GM12878 (cell line): Measurements from ENCODE around the gene AKAP13. TPM values are rescaled to one million over a fixed set of nuclear protein-coding genes. Genes with fewer than 3 reads are reported as not detected.

Source experiments
- ATAC-seq: fragments of 200-7000 bp; cut with Tn5 transposase; 3 replicates; pipeline ENCODE4 v1.9.1; 2020; ENCODE audit warnings: mild to moderate bottlenecking, moderate library complexity
- BruUV-seq: library from RNA; stranded (reverse); fragments of 400-500 nt; replicated peaks from 2 replicates; lab custom pipeline; 2021; lab: Mats Ljungman, UMichigan
- CTCF ChIA-PET: fragments of 300-600 bp; sonication (Branson Sonifier 250); formaldehyde crosslinking; extraction: SDS; loops from one replicate; lab custom pipeline; 2021; ENCODE audit warnings: inconsistent platforms; lab: Yijun Ruan, JAX
- POLR2A ChIA-PET: fragments of 350-600 bp; formaldehyde crosslinking; extraction: SDS; loops from one replicate; lab custom pipeline; 2021; ENCODE audit warnings: inconsistent platforms; lab: Charles Lee
- RAD21 ChIA-PET: fragments of 300-600 bp; sonication (Branson Sonifier 250); formaldehyde crosslinking; loops from one replicate; lab custom pipeline; 2023; ENCODE audit warnings: antibody characterized with exemption; ENCODE audit not compliant: unreplicated experiment; lab: Charles Lee
- SMC1A ChIA-PET: fragments of 300-600 bp; sonication (Branson Sonifier 250); formaldehyde crosslinking; loops from one replicate; lab custom pipeline; 2023; ENCODE audit not compliant: unreplicated experiment, uncharacterized antibody; lab: Charles Lee
- DNase-seq: peaks from one replicate; pipeline ENCODE4 v3.0.0-alpha.2; 2011; ENCODE audit warnings: low read depth, low spot score
- FAIRE-seq: peaks from 3 replicates; lab custom pipeline; 2011; peaks lifted over from hg19 to GRCh38; lab: Jason Lieb, UNC
- H2AFZ ChIP-seq: 2 replicates; pipeline ENCODE4 v1.6.0; 2011; ENCODE audit warnings: low read depth, low read length, control low read depth; ENCODE audit not compliant: control insufficient read depth
- H3K27ac ChIP-seq: 2 replicates; pipeline ENCODE4 v1.5.1; 2011; ENCODE audit warnings: control low read depth; ENCODE audit not compliant: control insufficient read depth, insufficient read depth
- H3K27me3 ChIP-seq, 2 experiments: replicated peaks in 1 of 2; 2 replicates each; pipeline versions ENCODE4 v1.6.0 to v1.6.1; 2011; ENCODE audit warnings: low read length in 1 of 2; ENCODE audit not compliant: control insufficient read depth in 2 of 2, insufficient read depth in 2 of 2
- H3K36me3 ChIP-seq, 2 experiments: 2 replicates each; pipeline ENCODE4 v1.5.1; 2011; ENCODE audit warnings: low read length in 1 of 2; ENCODE audit not compliant: control insufficient read depth in 2 of 2, insufficient read depth in 2 of 2
- H3K4me1 ChIP-seq: 2 replicates; pipeline ENCODE4 v1.6.1; 2011; ENCODE audit warnings: mild to moderate bottlenecking, low read length, moderate library complexity, mixed read lengths; ENCODE audit not compliant: control insufficient read depth, insufficient read depth
- H3K4me2 ChIP-seq: 2 replicates; pipeline ENCODE4 v1.6.0; 2011; ENCODE audit warnings: control low read depth; ENCODE audit not compliant: control insufficient read depth, insufficient read depth
- H3K4me3 ChIP-seq: fragments of 200-600 bp; sonication (generic); 2 replicates; pipeline ENCODE4 v1.5.1; 2016
- H3K79me2 ChIP-seq: 2 replicates; pipeline ENCODE4 v1.6.0; 2011; ENCODE audit warnings: low read length; ENCODE audit not compliant: control insufficient read depth, insufficient read depth
- H3K9ac ChIP-seq: 2 replicates; pipeline ENCODE4 v1.8.0; 2011; ENCODE audit warnings: low read length, control low read depth, mixed read lengths; ENCODE audit not compliant: control insufficient read depth, insufficient read depth
- H3K9me3 ChIP-seq: replicated peaks from 3 replicates; pipeline ENCODE4 v1.5.1; 2011; ENCODE audit warnings: mild to moderate bottlenecking, low read length; ENCODE audit not compliant: control insufficient read depth, insufficient read depth
- H4K20me1 ChIP-seq: 2 replicates; pipeline ENCODE4 v1.6.0; 2011; ENCODE audit not compliant: control insufficient read depth, insufficient read depth
- ATF2 ChIP-seq: IDR thresholded peaks from 2 replicates; pipeline ENCODE4 v1.6.1; 2012; ENCODE audit warnings: low read length, inconsistent platforms
- BCL3 ChIP-seq: IDR thresholded peaks from 2 replicates; pipeline ENCODE4 v1.6.1; 2011; ENCODE audit warnings: borderline replicate concordance, low read depth, mild to moderate bottlenecking, moderate library complexity, low read length; ENCODE audit not compliant: insufficient read depth, poor library complexity, severe bottlenecking
- CBX5 ChIP-seq: sonication (generic); IDR thresholded peaks from 2 replicates; pipeline ENCODE4 v1.6.1; 2016; ENCODE audit warnings: low read depth, moderate library complexity, mild to moderate bottlenecking, inconsistent platforms
- EP300 ChIP-seq, 2 experiments: fragments of 150-350 bp in 1 of 2; IDR thresholded peaks; 2 replicates each; pipeline ENCODE4 v1.6.1; 2011 to 2012; ENCODE audit warnings: low read depth in 2 of 2, low read length in 2 of 2, borderline replicate concordance in 1 of 2, improper control_type of control experiment in 1 of 2, inconsistent platforms in 1 of 2; ENCODE audit not compliant: control insufficient read depth in 1 of 2
- EZH2 ChIP-seq: IDR thresholded peaks from 2 replicates; pipeline ENCODE4 v1.6.1; 2012; ENCODE audit warnings: low read depth, mild to moderate bottlenecking, control low read depth, inconsistent platforms, low read length, borderline replicate concordance; ENCODE audit not compliant: control insufficient read depth
- MTA3 ChIP-seq: IDR thresholded peaks from 2 replicates; pipeline ENCODE4 v1.6.1; 2012; ENCODE audit warnings: low read length, inconsistent platforms, borderline replicate concordance
- NFIC ChIP-seq: IDR thresholded peaks from 2 replicates; pipeline ENCODE4 v1.6.1; 2012; ENCODE audit warnings: low read depth, mild to moderate bottlenecking, inconsistent platforms, low read length, moderate library complexity
- RAD51 ChIP-seq: fragments of 450-650 bp; IDR thresholded peaks from 2 replicates; pipeline ENCODE4 v1.6.1; 2016; ENCODE audit warnings: moderate library complexity, mild to moderate bottlenecking, inconsistent platforms
- RBBP5 ChIP-seq: fragments of 200-600 bp; sonication (generic); conservative IDR thresholded peaks from 2 replicates; pipeline ENCODE4 v1.6.1; 2016
- SIN3A ChIP-seq: IDR thresholded peaks from 2 replicates; pipeline ENCODE4 v1.6.1; 2012; ENCODE audit warnings: low read depth, low read length, improper control_type of control experiment
- SP1 ChIP-seq: IDR thresholded peaks from one replicate; pipeline ENCODE4 v1.6.1; 2011; ENCODE audit warnings: low read depth, low read length
- SREBF2 ChIP-seq: IDR thresholded peaks from 2 replicates; pipeline ENCODE4 v1.6.1; 2012; ENCODE audit warnings: mild to moderate bottlenecking, low read length
- SUPT20H ChIP-seq: IDR thresholded peaks from 2 replicates; pipeline ENCODE4 v1.6.1; 2011; ENCODE audit warnings: low read depth, mild to moderate bottlenecking, low read length, moderate library complexity, borderline replicate concordance; ENCODE audit not compliant: control insufficient read depth
- USF1 ChIP-seq: IDR thresholded peaks from 2 replicates; pipeline ENCODE4 v1.6.1; 2011; ENCODE audit warnings: borderline replicate concordance, low read depth, mild to moderate bottlenecking, moderate library complexity, mixed read lengths, low read length; ENCODE audit not compliant: insufficient read depth; ENCODE audit errors: extremely low read length
- ZBTB11 ChIP-seq: fragments of 450-650 bp; formaldehyde crosslinking; IDR thresholded peaks from 2 replicates; pipeline ENCODE4 v1.5.0; 2022; ENCODE audit warnings: mild to moderate bottlenecking, missing genetic modification characterization
- ZZZ3 ChIP-seq: IDR thresholded peaks from 2 replicates; pipeline ENCODE4 v1.6.1; 2011; ENCODE audit warnings: low read depth; ENCODE audit not compliant: control insufficient read depth, insufficient read length
- WGBS: methylation state at CpG from one replicate; pipeline ENCODE4 v1.1.6; 2016; ENCODE audit warnings: low lambda C conversion rate; ENCODE audit not compliant: insufficient replicate concordance, insufficient coverage; ENCODE audit errors: missing lambda C conversion rate; 5-methylcytosine and 5-hydroxymethylcytosine counted together
- in situ Hi-C: fragments of 300-500 bp; cut with MboI; formaldehyde crosslinking; loops from 9 replicates; pipeline ENCODE4 v1.14.3; 2018; ENCODE audit warnings: mixed read lengths
- intact Hi-C: fragments of 100-400 bp; cut with micrococcal nuclease; formaldehyde crosslinking; loops from one replicate; pipeline ENCODE4 v1.14.2; 2022; ENCODE audit not compliant: unreplicated experiment
- polyA plus RNA-seq, 11 experiments: library from polyadenylated mRNA; depleted of rRNA in 4 of 11; unstranded in 6 of 11; stranded (reverse) in 5 of 11; fragments of >200 nt; fragmentation: Nextera tagmentation in 4 of 11; fragmentation: Illumina TruSeq in 1 of 11; extraction: Ambion mirVana in 4 of 11; extraction: Trizol in 1 of 11; gene quantifications; 1 replicate in 1 of 11; 2 replicates in 10 of 11; pipeline versions ENCODE4 v1.2.1 to v1.2.3, GENCODE V29; 2011 to 2016; ENCODE audit warnings: inconsistent platforms in 2 of 11, missing spikeins in 2 of 11, low read depth in 1 of 11
- total RNA-seq, 4 experiments: library from RNA; depleted of rRNA in 3 of 4; stranded (reverse); fragments of >200 nt in 3 of 4; fragmentation: Illumina TruSeq in 1 of 4; extraction: Trizol in 1 of 4; gene quantifications; 2 replicates each; pipeline versions ENCODE4 v1.2.1 to v1.2.3, GENCODE V29; 2013 to 2021

Gene AKAP13
- total and polyA plus RNA-seq, 10 of the 15 experiments (the other 5 are each of a cell fraction or from before 2014, with no cell fraction given), result 14.4 to 74.9 (median 55.1) TPM

- in situ Hi-C loops, result no loop called here
- no peaks in the 10 kb centered on the region; the same call in 2 of the 3 replicates for H3K9me3 ChIP-seq
- H3K9ac ChIP-seq, result no peak overlapping the region
- no TSS peak for BruUV-seq
- DNase-seq (no peak), FAIRE-seq (no peak), ATAC-seq (no peak)
- intact Hi-C loops, result no loop called here
- H4K20me1 ChIP-seq, result no peaks in the 10 kb centered on the region
- H3K79me2 ChIP-seq, result no peaks in the 10 kb centered on the region
- ChIA-PET RAD21 (interaction anchor here (0.9 to 2.7 kb wide), 3 partner anchors 25 to 77 kb away, joined by 4 to 12 read pairs (median 4); no protein-coding TSS in a partner anchor), CTCF (interaction anchor here (1.1 to 2.6 kb wide), 4 partner anchors 23 to 503 kb away, joined by 3 to 9 read pairs (median 4); no protein-coding TSS in a partner anchor), SMC1A (interaction anchor here (1.6 to 2.7 kb wide), 4 partner anchors 25 to 76 kb away, joined by 4 to 14 read pairs (median 8); no protein-coding TSS in a partner anchor), POLR2A (interaction anchor here (0.7 kb wide), 1 partner anchor 20 kb away, joined by 6 read pairs; no protein-coding TSS in a partner anchor)
- H3K27me3 ChIP-seq, result no peaks in the 10 kb centered on the region
- no peak overlapping the region for H3K4me2 ChIP-seq
- H2AFZ ChIP-seq, result no peak overlapping the region
- H3K4me3 ChIP-seq, result no peak overlapping the region
- no peak overlapping the region for H3K27ac ChIP-seq
- no peaks in the 10 kb centered on the region for H3K36me3 ChIP-seq
- 74% methylated on average over 9 of the region's 9 CpGs for WGBS
- no peaks in the 10 kb centered on the region for H3K4me1 ChIP-seq
- TF ChIP-seq BCL3 (no peak), SIN3A (no peak), RBBP5 (no peak), SREBF2 (no peak), NFIC (no peak), EP300 (IDR thresholded peaks at IDR 0.05; ENCODE audit: borderline replicate concordance in 1 of 2, control insufficient read depth in 1 of 2, low read depth in 2 of 2, low read length in 2 of 2) (no peak), SUPT20H (no peak), ZZZ3 (no peak), SP1 (no peak), USF1 (no peak), ATF2 (no peak), EZH2 (no peak), CBX5 (no peak), RAD51 (no peak), MTA3 (no peak), ZBTB11 (CRISPR knock-in tag) (no peak)
These were observed 42.9 kb upstream of the AKAP13 start for GRCh38 chr15:85337425-85338074.
